Activated effector memory CD4-positive, alpha-beta T cell treated with anti-CD3 and anti-CD28 coated beads, Interleukin-2, amount 50 U/mL, for 16 hours (primary cell): Measurements from ENCODE around the gene OBSL1.
A peak's percentile ranks its signal among the peaks of the same experiment; 100 is the strongest.

Experiments
- DNase-seq: peaks from one replicate; pipeline ENCODE4 v3.0.0-alpha.2; 2020

OBSL1 gene

DNA sequence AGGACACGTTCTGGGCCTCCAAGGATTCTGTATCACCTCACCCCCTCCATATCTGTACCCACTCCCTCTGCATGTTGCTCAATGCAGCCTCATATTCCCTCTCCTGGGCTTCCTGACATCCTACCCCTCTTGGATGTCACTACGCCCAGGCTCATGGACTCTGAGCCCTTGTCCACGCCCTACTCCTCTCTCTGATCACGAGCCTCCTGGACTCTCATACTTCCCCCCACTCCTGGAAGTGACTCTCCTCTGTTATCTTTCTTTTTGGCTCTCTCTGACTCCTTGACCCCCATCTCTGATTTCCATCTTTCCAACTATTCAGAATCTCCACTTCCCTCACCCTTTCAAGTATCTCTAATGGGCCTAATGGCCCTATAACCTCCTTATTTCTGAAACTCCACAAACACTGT, 25.4 kb downstream of the OBSL1 start:
- DNase-seq: no peak

DNA sequence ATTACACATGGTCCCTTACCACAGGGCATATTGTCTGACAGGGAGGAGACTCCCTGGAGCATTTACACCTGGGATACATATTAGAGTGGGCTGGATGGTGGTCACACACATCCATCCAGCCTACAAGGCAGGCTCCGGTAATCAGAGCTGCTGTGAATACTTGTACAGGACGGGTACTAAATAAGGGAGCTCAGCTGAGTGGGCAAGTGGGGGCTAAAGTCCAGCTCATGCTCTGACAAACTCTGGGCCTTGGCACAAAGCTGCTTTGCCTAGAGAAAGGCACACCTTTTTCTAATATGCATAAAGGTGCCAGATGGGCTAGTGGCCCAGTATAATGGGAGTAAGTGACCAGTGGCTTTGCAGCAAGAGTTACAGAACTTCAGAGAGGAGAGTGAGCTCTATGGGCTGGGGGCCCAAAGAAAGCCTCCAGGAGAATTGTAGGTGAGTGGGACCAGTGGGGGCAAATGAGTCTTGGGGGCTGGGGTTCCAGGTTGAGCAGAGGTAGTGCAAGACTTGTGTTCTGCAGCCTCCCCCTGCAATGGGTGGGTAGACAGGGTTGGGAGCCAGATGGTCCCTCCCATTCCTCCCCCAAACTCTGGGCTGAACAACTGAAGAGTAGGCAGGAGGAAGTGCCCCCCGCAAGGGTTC, 25.9 kb downstream of the OBSL1 start:
- DNase-seq: no peak

DNA sequence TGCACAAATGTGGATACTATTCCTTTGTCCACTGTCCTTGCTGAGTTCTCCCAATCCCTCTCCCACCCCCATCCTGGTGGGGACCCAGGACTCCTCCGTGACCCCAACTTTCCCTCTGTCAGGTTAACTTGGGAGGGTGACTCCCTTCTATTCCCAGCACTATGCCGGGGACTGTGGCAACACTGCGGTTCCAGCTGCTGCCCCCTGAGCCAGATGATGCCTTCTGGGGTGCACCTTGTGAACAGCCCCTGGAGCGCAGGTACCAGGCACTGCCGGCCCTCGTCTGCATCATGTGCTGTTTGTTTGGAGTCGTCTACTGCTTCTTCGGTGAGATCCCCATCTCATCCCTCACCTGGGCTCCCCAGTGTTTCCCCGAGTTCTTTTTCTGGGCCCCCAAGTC, 26.8 kb downstream of the OBSL1 start:
- no peak for DNase-seq

DNA sequence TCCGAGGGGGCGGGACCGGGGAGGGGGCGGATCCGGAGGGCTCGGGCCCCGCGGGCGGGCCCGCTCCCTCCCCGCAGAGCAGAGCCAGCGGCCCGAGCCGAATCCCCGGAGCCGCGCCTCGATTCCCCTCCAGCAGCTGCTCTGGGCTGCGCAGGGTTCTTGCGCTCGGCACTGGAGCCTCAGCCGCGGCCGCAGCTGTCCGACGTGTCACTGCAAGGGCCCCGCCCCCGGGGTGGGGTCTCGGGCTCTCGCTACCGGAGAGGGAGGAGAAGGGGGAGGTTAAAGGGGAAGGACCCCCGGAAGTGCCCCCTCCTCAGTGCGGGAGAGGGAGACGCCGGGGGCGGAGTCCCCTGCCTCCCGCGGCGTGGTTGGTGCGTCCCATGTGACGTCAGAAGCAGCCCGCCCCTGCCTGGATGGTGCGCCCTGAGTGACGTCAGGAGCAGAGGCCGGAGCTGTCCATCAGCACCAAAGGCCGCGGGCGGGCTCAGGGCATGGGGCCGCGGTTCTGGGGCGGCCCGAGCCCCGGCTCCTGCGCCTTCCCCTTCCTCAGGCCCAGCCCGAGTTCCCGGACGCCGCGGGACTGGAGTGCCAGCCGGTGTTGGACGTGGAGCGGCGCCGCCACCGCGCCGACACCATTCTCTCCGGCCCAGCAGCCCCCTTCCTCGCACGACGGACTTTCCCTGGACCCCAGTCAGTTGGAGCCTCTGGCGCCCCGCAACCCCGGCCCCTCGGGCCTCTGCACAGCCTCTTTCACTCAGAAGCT, 27.6 kb downstream of the OBSL1 start, which contains the start of the genes CHPF and TMEM198:
Gene CHPF, minus strand, starts transcription at position 214 of the 763 bp plus-strand sequence. CDS start 271 bp downstream, outside the sequence.
Gene TMEM198, plus strand, starts transcription at position 433 of the 763 bp plus-strand sequence. CDS start 700 bp downstream, outside the sequence.
- peak; percentile 97 for DNase-seq

DNA sequence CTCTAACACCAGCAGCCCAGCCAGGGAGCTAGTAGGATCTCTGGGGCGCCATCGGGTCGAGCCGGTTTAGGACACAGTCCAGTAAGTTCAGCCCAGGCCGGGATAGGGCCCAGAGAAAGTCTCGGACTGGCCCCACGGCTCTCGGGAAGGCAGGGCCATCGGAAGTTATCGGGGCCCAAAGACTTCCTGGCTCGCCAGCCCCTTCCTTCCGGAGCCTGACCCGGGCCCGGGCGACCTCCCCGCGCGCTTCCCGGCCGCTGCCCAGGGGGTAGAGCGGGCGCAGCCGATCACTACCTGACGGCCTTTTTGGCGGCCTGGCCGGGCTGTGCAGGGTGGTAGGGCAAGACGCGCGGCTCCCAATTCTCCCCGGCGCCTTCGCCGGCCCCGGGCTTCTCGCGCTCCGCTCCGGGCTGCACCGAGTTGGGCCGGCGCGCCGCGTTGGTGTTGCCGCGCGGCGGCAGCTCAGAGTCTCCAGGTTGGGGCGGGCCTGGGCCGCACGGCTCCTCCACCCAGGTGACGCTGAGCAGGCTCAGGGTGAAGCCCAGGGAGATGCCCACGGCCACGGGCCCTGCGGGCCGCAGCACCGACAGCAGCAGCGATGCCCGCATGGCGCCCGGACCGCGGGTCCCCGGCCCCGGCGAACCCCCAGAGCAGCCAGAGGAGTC, 28.3 kb downstream of the OBSL1 start:
- DNase-seq: no peak

DNA sequence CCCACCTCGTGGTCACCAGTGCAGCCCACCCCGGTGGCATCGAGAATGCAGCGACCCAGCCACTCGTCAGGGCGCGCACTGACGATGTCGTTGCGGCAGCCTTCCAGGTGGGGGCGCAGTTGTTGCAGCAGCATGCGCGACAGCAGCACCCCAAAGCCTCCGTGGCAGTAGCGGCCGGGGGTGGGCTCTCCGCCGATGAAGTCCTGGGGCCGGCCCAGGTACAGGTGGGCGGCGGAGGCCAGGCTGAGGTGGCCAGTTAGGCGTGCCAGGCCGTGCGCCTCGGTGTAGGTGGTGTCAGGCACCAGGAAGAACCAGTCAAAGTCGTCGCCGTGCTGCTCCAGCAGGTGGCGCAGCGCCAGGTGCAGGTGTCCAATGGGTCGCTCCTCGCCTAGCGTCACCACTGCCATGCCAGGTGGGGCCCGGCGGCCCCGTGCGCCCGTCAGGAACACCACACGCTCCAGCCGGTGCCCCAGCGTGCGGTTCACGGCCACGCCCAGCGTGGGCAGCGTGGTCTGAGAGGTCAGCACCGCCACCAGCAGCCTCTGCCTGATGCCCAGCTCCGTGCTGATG, 29.6 kb downstream of the OBSL1 start:
- peak; percentile 95 for DNase-seq

DNA sequence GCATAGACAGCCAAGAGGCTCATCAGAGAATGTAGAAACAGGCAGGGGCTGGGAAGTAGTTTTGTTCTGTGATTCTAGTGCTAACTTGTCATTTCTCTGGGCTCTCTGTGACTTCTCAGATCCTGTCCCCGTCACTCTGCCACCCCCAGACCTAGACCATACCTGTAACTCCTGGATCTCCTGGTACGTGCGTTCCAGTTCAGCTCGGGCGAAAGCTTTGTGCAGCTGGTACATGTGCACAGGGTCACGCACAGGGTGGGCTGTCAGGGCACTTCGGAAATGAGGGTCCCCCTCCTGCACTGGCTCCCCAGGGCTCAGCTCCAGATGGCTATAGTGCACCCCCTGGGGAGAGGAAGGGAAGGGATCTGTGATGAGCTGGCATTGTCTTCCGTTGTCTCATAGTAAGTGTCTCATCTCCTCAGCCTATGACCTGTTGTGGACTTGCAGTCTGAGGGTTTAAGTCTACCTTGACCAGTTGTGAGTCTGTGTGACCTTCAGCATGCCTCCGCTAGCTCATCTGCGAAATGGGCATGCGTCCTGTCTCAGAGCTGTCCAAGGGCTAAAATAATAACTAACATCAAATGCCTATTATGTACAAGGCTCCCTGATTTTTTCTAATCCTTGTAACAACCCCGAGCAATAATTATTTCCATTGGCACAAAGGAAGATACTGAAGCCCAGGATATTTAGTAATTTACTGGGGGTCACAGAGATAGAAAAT, 30.4 kb downstream of the OBSL1 start:
- DNase-seq: no peak

DNA sequence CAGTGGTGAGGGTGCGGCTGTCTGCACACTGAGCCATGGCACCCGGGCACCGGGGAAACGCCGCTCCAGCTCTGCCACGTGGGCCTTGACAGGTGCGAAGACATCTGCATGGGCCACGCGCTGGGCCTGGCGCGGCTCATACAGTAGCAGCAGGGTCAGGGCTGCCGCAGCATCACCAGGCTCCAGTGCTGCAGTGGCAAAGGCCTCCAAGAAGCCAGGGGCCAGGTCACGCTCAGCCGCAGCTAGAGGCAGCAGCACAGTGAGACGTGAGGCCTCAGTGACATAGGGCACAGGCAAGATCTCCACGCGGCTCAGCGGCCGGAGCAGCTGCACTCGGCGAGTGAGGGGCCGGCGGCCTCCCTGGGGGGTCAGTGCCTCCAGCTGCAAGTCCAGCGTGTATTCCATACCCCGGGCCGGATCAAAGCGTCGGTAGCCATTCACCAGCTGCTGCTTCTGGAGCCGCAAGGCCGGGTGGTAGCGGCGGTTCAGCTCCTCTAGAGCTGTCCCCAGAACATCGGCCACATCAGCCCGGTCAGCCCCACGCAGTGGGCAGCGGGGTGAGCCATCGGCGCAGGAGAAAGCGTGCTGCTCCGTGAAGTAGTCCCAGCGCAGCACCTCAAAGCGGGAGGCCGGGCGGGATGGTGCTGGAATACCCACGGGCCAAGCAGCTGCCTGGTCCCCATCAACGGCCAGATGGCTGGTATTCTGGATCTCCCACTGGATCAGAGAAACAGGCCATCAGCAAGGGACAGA, 31.2 kb downstream of the OBSL1 start:
- DNase-seq: no peak

DNA sequence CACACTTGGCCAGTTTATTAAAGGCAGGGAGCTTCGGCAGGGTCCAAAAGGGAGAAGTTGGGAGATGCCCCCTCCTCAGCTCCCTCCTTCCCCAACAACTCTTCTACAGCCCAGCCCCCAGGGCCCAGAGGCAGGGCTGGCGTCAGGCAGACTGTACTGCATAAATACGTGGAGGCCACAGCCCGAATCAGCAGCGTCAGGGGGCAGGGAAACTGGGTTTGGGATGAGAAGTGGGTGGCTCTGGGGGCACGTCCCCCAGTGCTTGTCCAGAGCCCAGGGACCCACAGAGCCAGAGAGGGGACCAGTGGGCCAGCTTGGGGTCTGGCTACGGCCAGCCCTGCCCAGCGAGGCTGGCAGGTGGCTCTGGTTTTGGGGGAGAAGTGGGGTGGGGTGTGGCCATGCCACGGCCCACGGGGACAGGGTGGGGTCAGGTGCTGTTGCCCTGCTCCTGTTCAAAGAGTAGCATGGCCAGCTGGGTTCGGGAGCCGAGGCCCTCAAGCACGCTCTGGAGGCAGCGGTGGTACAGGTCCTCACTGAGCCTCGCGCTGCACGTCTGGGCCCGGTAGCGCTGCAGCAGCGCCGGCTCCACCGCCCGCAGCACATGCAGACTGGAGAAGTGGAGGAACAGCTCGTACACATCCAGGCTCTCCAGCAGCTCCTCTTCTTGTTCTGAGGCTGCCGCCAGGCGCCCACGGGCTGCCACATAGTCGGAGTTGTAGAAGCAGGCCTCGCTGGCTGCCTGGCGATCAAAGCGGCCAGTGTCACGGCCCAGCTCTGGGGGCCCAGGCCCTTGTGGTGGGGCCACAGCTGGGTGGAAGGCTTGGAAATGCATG, 32.2 kb downstream of the OBSL1 start:
- DNase-seq: no peak

DNA sequence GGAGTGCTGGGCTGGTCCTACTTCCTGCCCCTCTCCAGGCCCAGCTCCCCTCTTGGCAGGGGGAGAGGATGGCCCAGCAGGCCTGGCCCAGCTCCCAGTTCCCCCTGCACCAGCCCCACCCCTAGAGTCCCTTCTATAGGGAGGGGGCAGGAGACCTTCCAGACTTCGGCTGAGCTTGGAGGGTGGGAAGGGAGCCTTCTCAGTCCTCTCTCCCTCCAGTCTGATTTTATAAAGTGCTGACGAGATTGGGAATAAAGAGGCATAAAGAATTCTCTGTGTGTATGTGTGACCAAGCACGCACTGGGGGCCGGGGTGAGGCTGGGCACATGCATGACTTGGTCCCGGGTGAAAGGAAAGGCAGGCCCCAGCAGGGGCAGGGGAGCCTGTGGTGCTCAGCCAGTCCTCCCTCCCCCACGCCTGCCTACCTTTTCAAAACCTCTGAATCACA, 32.8 kb downstream of the OBSL1 start:
- no peak for DNase-seq

DNA sequence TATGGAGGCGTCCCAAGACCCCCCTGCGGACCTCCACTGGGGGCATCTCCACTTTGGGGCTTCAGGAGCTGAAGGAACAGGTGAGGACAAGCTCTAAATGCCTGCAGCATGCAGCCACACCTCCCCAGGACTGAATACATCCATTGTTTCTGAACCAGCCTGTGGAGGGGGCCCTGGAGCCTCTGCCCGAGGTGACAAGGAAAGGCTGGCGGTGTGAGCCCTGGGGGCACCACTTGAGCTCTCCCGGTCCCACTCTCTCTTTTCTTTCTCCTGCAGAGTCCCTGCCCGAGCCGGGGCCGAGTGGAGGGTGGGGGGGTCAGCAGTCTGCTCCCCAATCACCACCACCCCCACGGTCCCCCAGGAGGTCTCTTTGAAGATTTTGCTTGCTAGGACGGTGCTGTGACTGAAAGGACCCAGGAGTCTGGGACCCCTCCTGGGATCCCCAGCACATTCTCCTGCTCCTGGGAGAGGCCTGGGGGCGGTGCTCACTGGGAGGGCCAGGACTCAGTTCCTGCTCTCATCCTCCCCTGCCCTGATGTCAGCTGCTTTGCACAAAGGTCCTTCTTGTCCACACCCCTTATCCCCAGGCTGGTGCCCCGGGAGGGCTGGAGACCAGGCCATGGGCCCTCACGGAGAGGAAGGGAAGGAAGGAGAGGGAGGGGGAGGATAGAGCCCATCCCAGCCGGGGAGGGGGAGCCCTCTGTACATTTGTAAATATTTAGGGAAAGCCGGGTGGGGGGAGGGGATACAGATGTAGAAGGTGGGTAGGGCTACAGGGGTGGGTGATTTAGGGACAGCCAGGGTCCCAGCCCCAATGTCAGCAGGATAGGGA, 33.5 kb downstream of the OBSL1 start:
- no peak for DNase-seq

DNA sequence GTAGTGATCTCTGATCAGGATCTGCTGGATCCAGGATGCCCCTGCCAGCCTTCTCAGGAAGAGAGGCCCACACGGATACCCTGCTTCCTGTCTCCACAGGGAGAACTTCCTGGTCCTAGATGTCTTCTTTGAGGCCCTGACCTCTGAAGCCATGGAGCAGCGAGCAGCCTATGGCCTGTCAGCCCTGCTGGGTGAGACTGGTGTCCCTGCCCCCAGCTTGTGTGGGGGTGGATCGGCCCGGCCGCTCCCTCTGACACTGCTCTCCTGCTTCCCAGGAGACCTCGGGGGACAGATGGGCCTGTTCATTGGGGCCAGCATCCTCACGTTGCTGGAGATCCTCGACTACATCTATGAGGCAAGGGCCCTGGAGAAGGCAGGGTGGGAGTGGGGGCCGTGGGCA, 34.4 kb downstream of the OBSL1 start:
- no peak for DNase-seq

DNA sequence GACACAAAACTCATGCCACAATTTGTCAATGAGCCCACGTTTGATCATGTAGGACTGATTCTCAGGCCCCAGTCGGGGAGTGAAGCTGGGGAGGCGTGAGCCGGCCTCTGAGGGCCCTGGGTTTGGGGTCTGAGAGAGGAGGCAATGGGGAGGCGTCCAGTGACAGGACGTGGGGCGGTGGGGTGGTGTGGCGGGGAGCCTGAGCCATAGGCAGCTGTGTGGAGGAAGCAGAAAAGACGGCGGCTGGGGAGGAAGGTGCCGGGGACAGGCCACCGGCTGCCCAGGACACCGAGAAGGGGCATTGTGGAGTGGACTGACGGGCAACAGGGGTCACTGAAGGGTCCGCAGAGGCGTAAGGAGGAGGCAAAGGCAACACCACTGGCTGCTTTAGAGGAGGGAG, 34.9 kb downstream of the OBSL1 start:
- no peak for DNase-seq

DNA sequence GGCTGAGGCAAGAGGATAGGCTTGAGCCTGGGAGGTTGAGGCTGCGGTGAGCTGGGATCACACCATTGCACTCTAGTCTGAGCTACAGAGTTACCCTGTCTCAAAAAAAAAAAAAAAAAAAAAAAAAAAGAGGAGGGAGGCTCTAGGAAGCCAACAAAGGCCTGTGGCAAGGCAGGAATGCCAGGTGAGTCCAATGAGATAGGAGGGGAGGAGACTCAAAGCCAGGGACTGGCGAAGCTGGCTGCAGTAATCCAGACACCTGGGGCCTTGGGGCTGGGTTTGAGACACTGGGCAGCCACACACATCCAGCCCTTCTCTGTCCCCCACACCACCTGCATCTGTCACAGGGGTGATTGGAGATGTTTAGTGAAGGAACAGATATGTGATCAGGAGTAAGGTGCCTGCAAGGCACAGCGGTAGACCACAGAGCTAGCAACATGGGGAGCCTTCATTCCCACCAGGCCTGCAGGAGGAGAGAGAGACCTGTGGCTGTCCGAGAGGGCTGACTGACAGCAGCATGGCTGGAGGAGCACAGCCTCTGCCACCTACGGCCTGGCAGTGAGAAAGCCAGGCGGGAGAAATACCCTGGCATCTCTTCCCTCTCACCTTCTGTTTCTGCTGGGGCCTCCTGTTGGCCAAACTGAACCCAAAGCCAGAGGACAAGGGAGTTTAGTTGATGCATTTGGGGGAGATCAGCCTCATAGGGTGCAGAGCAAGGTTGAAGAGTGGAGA, 37.2 kb downstream of the OBSL1 start:
- DNase-seq: no peak

DNA sequence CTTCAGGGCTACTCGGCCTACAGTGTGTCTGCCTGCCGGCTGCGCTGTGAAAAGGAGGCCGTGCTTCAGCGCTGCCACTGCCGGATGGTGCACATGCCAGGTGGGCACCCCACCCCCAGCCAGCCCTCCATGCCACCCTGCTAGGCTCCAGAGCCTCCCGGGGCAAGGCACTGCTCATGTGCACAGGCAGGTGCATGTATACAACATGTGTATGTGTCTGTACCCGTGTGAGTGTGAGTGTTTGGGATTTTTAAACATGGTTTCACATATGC, 39.0 kb downstream of the OBSL1 start:
- DNase-seq: no peak

DNA sequence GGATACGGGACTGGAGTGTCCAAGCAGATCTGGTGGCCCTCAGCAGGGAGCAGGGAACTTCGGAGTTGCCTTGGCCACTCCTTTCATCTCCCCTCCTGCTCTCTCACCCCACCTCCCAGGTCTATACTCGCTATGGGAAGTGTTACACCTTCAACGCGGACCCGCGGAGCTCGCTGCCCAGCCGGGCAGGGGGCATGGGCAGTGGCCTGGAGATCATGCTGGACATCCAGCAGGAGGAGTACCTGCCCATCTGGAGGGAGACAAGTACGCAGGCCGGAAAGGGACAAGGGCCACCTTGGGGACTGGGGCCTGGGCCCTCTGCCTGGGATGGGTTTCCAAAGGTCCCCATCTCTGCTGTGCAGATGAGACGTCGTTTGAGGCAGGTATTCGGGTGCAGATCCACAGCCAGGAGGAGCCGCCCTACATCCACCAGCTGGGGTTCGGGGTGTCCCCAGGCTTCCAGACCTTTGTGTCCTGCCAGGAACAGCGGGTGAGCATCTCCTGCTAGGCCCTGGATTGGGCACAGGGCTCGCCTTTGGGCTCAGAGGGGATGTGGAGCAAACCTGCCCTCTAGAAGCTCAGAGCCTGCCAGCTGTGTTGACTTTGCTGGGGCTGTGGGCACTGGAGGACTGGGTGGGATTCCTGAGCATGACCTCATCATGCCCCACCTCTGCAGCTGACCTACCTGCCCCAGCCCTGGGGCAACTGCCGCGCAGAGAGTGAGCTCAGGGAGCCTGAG, 39.5 kb downstream of the OBSL1 start:
- DNase-seq: no peak

DNA sequence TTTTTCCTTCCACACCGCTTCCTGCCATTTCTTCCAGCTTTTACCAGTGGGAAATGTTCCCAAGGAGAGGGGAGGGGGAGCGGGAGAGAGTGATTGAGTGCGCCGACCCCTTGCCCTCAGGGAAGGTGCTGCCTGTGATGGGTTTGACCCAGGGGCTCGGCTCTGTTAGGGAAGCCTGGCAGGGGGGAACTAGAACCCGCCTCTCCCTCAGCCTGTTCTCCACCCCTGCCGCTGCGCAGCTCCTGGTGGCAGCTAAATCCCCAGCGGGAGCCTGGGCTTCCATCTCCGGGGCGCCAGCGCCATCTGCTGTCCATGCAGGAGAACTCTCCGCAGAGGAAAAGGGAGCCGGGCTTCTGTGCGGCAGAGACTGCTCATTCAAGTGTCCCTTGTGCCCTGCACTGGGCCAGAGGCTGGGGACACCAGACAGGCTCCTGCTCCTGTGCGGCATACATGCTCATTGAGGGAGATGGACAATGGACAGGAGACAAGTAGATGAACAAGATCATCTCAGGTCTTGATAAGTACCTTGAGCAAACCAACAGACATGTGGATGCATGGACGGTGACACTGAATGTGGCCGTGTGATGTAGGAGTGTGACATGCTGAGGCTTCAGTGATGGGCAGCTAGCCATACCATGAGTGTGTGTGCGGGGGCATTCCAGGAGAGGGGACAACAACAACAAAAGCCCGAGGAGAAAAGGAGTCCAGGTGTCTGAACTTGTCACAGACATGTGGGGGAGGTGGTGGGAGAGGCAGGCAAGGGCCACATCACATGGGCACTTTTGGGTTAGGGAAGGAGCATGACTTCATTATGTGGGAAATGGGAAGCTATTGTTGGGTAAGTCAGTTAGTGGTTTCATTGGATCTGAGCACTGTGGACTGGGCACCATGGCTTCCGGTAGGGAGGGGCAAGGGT, 41.0 kb downstream of the OBSL1 start:
- DNase-seq: peak; percentile 93

DNA sequence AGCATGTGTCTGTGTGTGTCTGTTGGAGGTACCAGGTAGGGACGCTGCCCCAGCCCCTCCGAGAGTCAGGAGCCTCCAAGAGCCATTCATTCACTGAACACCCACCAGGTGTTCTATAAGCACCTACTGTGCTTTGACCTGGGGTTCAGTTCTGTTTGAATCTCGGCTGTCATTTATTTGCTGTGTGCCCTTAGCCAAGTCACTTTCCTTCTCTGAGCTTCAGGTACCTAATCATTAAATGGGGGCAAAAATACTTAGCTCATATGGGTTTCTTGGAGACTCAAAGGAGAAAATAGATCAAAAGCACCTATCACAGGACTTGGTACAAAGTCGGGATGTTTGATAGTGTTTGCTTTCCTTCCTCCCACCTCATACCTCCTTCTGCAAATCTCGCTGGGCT, 43.9 kb downstream of the OBSL1 start:
- no peak for DNase-seq
